Fibroblast of lung (primary cell): Measurements from ENCODE around the gene STAT5A.

Source experiments
- CTCF ChIP-seq, 2 donors: IDR thresholded peaks in 1 of 2; conservative IDR thresholded peaks in 1 of 2; 1 replicate in 1 of 2; 2 replicates in 1 of 2; pipeline ENCODE4 v1.5.1; 2011 to 2012; ENCODE audit warnings: low read length in 2 of 2, control low read depth in 1 of 2, inconsistent platforms in 1 of 2, low read depth in 1 of 2, mild to moderate bottlenecking in 1 of 2
- EZH2 ChIP-seq: IDR thresholded peaks from 2 replicates; pipeline ENCODE4 v1.5.1; 2012; ENCODE audit warnings: low read length, control low read depth, mild to moderate bottlenecking; ENCODE audit errors: missing control alignments

- TF ChIP-seq CTCF (conservative IDR thresholded peaks at IDR 0.05 in 1 of 2, IDR thresholded peaks at IDR 0.05 in 1 of 2; ENCODE audit: low read depth in 1 of 2, low read length in 2 of 2) (peak in 1 of 2 donors; percentile 11), EZH2 (no peak)
Observed at GRCh38 chr17:42248351-42249179, 39.7 kb upstream of the STAT5A start.
